OCI-LY1 (cell line): ENCODE measurements around the gene ZSWIM7.

Experiments used
- EZH2 ChIP-seq: fragments of 200-600 bp; sonication (generic), shearing (Covaris generic); IDR thresholded peaks from 2 replicates; pipeline ENCODE4 v1.8.0; 2017; ENCODE audit warnings: borderline replicate concordance, mixed run types, mild to moderate bottlenecking, antibody characterized with exemption, low read length, moderate library complexity, mixed read lengths
- TF ChIP-seq, protein P1 (sequence below): fragments of 200-600 bp; sonication (generic), shearing (Covaris generic); IDR thresholded peaks from 2 replicates; pipeline ENCODE4 v1.5.1; 2017; ENCODE audit warnings: mild to moderate bottlenecking, antibody characterized with exemption, low read length, moderate library complexity, mixed read lengths

DNA sequence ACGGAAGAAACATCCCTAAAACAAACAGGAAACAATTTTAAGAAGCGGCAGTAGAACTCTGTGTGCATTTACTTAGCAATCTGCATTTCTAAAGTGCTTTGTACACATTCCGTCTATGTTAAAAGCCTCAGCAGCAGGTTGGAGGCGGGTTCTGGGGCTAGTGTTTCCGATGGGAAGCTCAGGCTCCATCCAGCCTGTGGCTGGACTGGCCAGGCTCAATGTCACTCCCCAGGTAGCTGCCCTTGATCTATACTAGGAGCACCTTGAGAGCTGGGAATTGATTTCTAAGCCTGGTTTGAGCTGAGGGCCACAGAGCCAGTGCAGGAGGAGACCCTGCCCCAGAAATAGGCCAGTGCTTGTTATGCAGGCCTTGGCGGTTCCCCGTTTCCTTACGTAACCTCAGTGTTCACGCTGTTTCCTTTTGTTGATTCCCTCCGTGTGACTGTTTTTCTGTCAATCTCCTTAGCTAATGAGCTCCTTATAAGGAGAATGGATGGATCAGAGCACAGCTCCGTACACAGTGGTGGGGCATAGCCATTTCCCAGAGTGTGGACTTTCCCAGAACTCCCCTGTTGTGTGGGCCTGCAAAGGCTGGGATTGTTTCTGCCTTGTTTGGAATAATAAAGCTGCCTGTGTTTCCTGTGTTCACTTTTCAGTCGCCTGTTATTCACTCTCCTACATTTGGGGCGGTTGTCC is 33.2 kb downstream of the ZSWIM7 start:
- TF ChIP-seq, protein P1, sequence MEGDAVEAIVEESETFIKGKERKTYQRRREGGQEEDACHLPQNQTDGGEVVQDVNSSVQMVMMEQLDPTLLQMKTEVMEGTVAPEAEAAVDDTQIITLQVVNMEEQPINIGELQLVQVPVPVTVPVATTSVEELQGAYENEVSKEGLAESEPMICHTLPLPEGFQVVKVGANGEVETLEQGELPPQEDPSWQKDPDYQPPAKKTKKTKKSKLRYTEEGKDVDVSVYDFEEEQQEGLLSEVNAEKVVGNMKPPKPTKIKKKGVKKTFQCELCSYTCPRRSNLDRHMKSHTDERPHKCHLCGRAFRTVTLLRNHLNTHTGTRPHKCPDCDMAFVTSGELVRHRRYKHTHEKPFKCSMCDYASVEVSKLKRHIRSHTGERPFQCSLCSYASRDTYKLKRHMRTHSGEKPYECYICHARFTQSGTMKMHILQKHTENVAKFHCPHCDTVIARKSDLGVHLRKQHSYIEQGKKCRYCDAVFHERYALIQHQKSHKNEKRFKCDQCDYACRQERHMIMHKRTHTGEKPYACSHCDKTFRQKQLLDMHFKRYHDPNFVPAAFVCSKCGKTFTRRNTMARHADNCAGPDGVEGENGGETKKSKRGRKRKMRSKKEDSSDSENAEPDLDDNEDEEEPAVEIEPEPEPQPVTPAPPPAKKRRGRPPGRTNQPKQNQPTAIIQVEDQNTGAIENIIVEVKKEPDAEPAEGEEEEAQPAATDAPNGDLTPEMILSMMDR = no peak
- TF ChIP-seq EZH2 = no peak
